Stimulated activated CD4-positive, alpha-beta T cell treated with anti-CD3 and anti-CD28 coated beads, Interleukin-15, amount 100 ng/mL, for 24 hours (primary cell): Measurements from ENCODE around the gene KIAA1586.
"Not testable (repeated sequence)": the region's sequence is repeated elsewhere in the genome, so short reads cannot be mapped to it uniquely, and the experiment has no call there.

ENCODE experiments used
- DNase-seq: peaks from one replicate; pipeline ENCODE4 v3.0.0-alpha.2; 2020

KIAA1586 gene

GRCh38 chr6:57047859-57048258 is 1.4 kb downstream of the KIAA1586 start:
- not testable (repeated sequence) for DNase-seq

DNA sequence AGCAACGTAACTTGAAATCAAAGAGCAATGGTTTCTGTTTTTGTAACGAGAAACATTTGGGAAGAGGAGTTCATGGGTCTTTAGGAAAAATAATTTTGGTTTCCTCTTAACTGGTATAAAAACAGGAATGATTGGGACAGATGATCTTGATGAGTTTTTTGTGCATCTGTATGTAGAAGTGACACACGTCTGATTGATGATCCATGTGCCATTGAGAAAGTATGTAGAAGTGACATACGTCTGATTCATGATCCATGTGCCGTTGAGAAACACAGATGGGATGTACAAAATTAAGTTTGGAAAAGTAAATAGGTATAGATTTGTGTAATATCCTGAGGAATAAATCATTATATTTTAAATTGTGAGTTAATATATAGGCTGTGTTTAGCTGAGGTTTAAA is 2.1 kb downstream of the KIAA1586 start:
- no peak for DNase-seq

- no peak for DNase-seq
Measured at GRCh38 chr6:57063847-57064246, 17.4 kb downstream of the KIAA1586 start.

DNA sequence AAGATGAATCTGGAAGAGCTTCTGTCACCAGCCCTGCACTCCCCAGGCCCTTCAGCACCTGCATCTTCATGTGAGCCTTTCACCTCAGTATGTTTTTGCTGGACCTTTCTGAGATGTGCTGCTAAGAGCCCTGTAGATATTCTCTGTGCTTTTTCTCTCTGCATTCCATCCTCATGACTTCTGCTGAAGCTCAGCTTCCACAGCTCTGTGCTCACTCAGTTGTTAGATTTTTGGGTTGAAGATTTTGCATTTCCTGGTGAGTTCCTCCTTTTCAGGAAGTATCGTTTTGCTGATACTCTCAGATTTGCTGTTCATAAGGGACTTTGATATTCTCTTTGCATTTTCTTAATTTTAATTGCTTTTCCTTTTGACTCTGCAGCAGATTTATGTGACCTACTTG is 18.3 kb downstream of the KIAA1586 start:
- DNase-seq: no peak

GRCh38 chr6:57068061-57068460 is 21.6 kb downstream of the KIAA1586 start:
- no peak for DNase-seq

DNA sequence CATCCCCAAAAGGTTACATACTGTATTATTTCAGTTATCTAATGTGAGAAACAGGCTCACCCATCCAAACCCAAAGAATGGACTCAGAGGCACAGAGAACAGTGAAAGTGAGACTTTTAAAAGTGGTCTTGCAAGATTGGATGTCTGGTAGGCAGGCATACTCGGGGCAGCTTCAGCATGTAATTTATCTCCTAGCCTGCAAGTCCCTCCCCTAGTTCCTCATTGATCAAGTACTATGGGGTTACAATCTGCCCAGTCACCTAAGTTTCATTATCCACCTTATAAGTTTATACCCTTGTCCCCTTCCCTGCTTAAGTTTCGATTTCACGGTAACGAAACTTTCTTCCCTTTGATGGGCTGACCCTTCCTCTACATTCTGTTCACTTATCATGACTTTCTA is 22.7 kb downstream of the KIAA1586 start:
- DNase-seq: no peak

DNA sequence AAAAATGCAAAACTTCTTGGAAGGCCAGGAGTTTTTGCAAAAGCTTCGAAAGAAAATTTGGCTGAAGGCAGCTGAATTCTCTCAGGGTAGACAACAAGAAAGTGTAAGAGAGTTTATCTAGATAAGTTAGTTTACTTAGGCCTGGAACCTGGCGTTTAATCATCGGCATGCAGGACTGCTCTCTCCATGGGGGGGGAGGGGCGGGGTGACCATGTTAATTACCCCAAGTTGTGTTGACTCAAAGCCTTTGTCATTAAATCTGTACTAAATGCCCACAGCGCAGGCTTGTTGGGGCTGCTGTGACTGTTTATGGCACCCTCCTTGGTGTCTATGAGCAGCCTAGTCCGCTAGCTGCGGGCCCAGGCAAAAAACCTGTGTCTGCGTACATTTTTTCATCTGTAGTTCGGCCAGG is 23.4 kb downstream of the KIAA1586 start:
- DNase-seq: no peak

DNA sequence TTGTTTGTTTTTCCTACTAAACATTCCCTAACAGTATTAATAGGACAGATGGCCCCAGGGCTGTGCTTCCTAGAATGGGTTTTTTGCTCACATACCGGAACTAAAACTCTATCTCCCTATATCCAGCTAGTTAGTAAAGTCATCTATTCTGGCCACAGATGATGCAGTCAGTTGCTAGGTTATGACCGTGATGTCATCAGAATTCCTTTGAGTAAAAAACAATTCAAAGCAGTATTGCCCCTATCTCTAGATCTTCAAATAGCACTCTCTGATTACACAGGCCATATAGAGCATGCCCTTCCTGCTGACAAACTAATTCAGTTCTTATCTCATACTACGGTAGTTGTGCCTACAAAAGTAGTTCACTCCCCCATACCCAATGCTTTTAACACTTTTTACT is 25.6 kb downstream of the KIAA1586 start:
- DNase-seq: no peak

DNA sequence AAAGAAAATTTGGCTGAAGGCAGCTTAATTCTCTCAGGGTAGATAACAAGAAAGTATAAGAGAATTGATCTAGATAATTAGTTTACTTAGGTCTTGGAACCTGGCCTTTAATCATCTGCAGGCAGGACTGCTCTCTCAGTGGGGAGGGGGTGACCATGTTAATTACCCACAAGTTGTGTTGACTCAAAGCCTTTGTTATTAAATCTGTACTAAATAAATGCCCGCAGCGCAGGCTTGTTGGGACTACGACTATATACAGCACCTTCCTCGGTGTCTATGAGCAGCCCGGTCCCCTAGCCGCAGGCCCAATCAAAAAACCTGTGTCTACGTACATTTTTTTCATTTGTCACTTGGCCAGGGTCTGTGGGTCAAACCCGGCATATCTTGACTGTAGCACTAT is 27.9 kb downstream of the KIAA1586 start:
- no peak for DNase-seq

DNA sequence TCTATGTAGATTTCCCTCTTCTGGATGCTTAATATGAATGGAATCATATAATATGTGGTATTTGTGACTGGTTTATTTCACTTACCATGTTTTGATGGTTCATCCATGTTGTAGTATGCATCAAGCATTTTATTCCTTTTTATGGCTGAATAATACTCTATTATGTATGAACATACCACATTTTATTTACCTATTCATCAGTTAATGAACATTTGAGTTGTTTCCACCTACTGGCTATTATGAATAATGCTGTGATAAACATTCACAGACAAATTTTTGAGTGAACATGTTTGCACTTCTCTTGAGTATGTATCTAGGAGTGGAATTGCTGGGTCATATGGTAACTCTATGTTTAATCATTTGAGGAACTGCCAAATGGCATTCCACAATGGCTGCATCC is 28.6 kb downstream of the KIAA1586 start:
- DNase-seq: no peak

- no peak for DNase-seq
Measured at GRCh38 chr6:57078531-57079207, 32.2 kb downstream of the KIAA1586 start.

GRCh38 chr6:57085471-57085870 is 39.0 kb downstream of the KIAA1586 start:
- DNase-seq: no peak

DNA sequence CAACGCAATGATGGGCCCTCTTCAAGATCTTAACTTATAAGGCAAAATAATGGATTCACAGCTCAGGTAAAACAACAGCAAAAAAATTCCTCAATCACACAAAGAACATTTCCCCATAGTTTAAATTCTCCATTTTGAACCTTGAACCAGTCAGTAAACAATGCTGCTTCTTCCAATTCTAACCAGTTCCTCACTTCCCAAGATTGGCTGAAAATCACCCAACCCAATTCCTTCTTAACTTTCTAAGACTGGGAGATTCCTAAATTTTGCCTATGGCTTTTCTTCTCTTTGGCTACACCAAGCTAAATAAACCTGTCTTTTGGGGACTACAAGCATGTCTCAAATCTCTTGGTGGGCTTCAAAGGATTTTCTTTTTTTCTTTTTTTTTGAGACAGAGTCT is 40.4 kb downstream of the KIAA1586 start:
- no peak for DNase-seq

DNA sequence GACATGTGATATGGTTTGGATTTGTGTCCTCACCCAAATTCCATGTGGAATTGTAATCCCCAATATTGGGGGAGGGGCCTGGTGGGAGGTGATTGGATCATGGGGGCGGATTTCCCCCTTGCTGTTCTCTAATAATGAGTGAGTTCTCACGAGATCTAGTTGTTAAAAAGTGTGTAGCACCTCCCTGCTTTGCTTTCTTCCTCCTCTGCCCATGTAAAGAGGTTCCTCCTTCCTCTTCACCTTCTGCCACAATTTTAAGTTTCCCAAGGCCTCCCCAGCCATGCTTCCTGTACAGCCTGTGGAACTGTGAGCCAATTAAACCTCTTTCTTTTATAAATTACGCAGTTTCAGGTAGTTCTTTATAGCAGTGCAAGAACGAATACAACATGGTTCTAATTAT is 41.4 kb downstream of the KIAA1586 start:
- DNase-seq: no peak

GRCh38 chr6:57089265-57089664 is 42.8 kb downstream of the KIAA1586 start:
- DNase-seq: no peak

- peak; percentile 99 for DNase-seq
Measured at GRCh38 chr6:57089687-57090457, 43.4 kb downstream of the KIAA1586 start, which contains the start of gene ZNF451. ZNF451 (plus strand) TSS chr6:57090188; CDS start chr6:57090254, 66 bp downstream.

DNA sequence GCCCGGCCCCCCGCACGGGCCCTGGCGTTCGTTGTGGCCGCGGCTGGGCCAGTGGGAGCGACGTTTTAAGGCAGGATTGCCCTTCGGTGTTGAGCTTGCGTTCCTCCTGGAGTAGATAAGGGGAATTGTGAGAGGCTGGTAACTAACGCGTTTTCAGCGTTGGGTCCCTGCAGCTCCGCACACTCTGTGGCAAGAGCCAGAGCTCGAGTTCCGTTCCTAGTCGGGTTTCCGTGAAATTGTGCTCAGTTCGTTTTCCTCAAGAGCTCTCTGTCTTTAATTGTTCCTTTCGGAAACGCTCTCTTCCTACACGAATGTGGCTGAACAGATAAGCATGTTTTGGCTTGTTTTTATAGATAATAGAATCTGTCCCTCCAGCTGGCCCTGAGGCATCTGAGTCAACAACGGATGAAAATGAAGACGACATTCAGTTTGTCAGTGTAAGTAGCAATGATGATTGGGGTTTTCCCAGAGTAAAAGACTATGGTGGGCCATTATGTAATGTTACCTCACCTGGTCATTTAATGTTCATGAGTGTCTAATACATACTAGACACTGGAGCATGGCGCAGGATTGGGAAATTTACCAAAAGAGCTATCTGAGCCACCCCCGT is 44.1 kb downstream of the KIAA1586 start:
- not testable (repeated sequence) for DNase-seq

- DNase-seq: not testable (repeated sequence)
Measured at GRCh38 chr6:57091375-57091774, 44.9 kb downstream of the KIAA1586 start.

DNA sequence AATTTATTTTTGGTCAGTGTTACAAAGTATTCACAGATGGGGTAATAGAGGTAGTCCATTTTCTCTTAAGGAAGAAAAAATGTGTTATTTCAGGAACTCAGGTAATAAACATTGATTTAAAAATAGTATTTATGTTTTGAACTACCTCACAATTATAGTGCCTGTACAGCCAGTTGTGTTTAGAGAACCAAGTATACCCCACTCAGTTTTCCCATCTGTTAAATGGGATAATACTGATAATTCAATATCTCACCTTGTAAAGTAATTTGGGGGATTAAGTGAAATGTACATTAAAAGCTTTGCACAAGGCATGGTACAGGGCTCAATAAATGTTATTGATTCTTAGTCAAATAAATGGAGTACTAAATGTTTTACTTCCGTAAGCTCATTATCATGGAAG is 48.2 kb downstream of the KIAA1586 start:
- DNase-seq: no peak

DNA sequence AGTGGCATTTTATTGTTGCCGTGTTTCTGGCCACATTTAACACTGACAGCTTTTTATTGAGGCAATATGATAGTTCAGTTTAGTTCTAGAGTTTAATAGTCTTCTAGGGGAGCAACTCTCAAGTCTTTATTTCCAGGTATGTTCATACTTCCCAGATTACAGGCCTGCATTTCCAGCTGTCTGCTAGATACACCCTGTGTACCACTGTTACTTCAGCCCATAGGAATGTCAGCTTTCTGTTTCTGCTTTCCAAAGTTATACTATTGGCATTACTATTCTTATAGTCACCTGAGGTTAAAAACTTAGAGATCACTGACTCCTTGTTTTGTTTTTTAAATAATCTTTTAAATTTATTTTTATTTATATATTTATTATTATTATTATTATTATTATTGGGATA is 51.1 kb downstream of the KIAA1586 start:
- DNase-seq: no peak

- DNase-seq: no peak
Measured at GRCh38 chr6:57102976-57103375, 56.5 kb downstream of the KIAA1586 start.

- no peak for DNase-seq
Measured at GRCh38 chr6:57104336-57104735, 57.8 kb downstream of the KIAA1586 start.
